Mucosa of descending colon (tissue), 3 donors: ENCODE data around the gene FAM20B. TPM values are rescaled to one million over a fixed set of nuclear protein-coding genes. Genes with fewer than 3 reads are reported as not detected.
A peak's percentile ranks its signal among the peaks of the same experiment; 100 is the strongest.

ENCODE experiments used
- ATAC-seq: fragments of 200-7000 bp; cut with Tn5 transposase; one replicate; pipeline ENCODE4 v1.9.1; 2020; ENCODE audit warnings: mild to moderate bottlenecking, moderate library complexity
- DNase-seq, 3 donors: peaks; one replicate each; pipeline ENCODE4 v3.0.0-alpha.2; 2020
- H3K36me3 ChIP-seq: fragments of 200-600 bp; one replicate; pipeline ENCODE4 v1.8.0; 2021; ENCODE audit warnings: low read depth, mild to moderate bottlenecking
- H3K4me1 ChIP-seq: fragments of 200-600 bp; one replicate; pipeline ENCODE4 v1.8.0; 2021; ENCODE audit warnings: low read depth, mild to moderate bottlenecking
- H3K4me3 ChIP-seq: fragments of 200-600 bp; one replicate; pipeline ENCODE4 v1.8.0; 2021; ENCODE audit warnings: mild to moderate bottlenecking
- H3K9me3 ChIP-seq: fragments of 200-600 bp; one replicate; pipeline ENCODE4 v1.8.0; 2021; ENCODE audit warnings: mild to moderate bottlenecking
- CTCF ChIP-seq: fragments of 200-600 bp; IDR thresholded peaks from one replicate; pipeline ENCODE4 v1.8.0; 2022; ENCODE audit warnings: antibody characterized with exemption, mild to moderate bottlenecking
- intact Hi-C, 2 donors: fragments of 100-400 bp; cut with DNase I in 1 of 2; cut with micrococcal nuclease in 1 of 2; formaldehyde crosslinking; loops; one replicate each; pipeline versions ENCODE4 v1.11.0 to v1.11.1; 2022; cut with DNase I, micrococcal nuclease
- total RNA-seq, 3 donors: library from RNA; stranded (reverse); fragmentation: NEBNext Ultra II Directional in 2 of 3; extraction: Animal tissue kit (Norgen Biotek cat#: 25700) in 2 of 3; gene quantifications; one replicate each; pipeline versions ENCODE4 v1.2.1 to v1.2.4, GENCODE V29; 2021 to 2023
- donor health status: DM: no; HTN: no; CAD: no; lungs with moderate emphysema.
- donor health status: DM: no; HTN: no; CAD: no.
- donor health status: DM: no; HTN: yes; CAD: no.

FAM20B gene
- total RNA-seq, 3 donors from 2014 or later: 28.6 to 86.8 (median 36.5) TPM

GRCh38 chr1:179003512-179004066 lies 22.1 kb upstream of the FAM20B start:
- H3K4me3 ChIP-seq: no peak overlapping the region
- DNase-seq: no peak
- H3K9me3 ChIP-seq: no peaks in the 10 kb centered on the region
- no peaks in the 10 kb centered on the region for H3K36me3 ChIP-seq
- no peaks in the 10 kb centered on the region for H3K4me1 ChIP-seq
- TF ChIP-seq CTCF: no peak
- peak; percentile 72 for ATAC-seq
- intact Hi-C loops: loop anchor here (5.0 to 10.0 kb wide), 4 partner anchors 189 to 469 kb away; no protein-coding TSS in a partner anchor

- no peak for ATAC-seq
- H3K36me3 ChIP-seq: no peaks in the 10 kb centered on the region
- TF ChIP-seq CTCF: no peak
- DNase-seq: no peak
- H3K9me3 ChIP-seq: no peaks in the 10 kb centered on the region
- no peak overlapping the region for H3K4me3 ChIP-seq
- H3K4me1 ChIP-seq: peaks cover 1% of the 10 kb centered on the region
- intact Hi-C loops: loop anchor here (10.0 kb wide), 3 partner anchors 192 to 472 kb away; no protein-coding TSS in a partner anchor
Observed at GRCh38 chr1:179007233-179007632, 18.5 kb upstream of the FAM20B start.

- Histone ChIP-seq H3K36me3 (no peaks in the 10 kb centered on the region), H3K9me3 (no peaks in the 10 kb centered on the region), H3K4me1 (peaks cover 5% of the 10 kb centered on the region), H3K4me3 (no peak overlapping the region)
- ATAC-seq (peak; percentile 59), DNase-seq (no peak)
- no peak for TF ChIP-seq CTCF
- intact Hi-C loops: no loop called here
Observed at GRCh38 chr1:179010671-179011070, 15.0 kb upstream of the FAM20B start.

GRCh38 chr1:179012038-179012437 lies 13.7 kb upstream of the FAM20B start:
- DNase-seq: no peak
- no peaks in the 10 kb centered on the region for H3K9me3 ChIP-seq
- H3K4me3 ChIP-seq: no peak overlapping the region
- H3K4me1 ChIP-seq: peaks cover 18% of the 10 kb centered on the region
- no peak for ATAC-seq
- intact Hi-C loops: no loop called here
- no peaks in the 10 kb centered on the region for H3K36me3 ChIP-seq
- TF ChIP-seq CTCF: no peak

GRCh38 chr1:179014123-179014522 lies 11.6 kb upstream of the FAM20B start:
- ATAC-seq (no peak), DNase-seq (no peak)
- TF ChIP-seq CTCF: no peak
- H3K4me3 ChIP-seq: no peak overlapping the region
- peaks cover 22% of the 10 kb centered on the region for H3K4me1 ChIP-seq
- intact Hi-C loops: no loop called here
- no peaks in the 10 kb centered on the region for H3K9me3 ChIP-seq
- no peaks in the 10 kb centered on the region for H3K36me3 ChIP-seq

- TF ChIP-seq CTCF: no peak
- intact Hi-C loops: no loop called here
- Histone ChIP-seq H3K4me3 (no peak overlapping the region), H3K4me1 (peaks cover 22% of the 10 kb centered on the region), H3K9me3 (no peaks in the 10 kb centered on the region), H3K36me3 (no peaks in the 10 kb centered on the region)
- ATAC-seq (no peak), DNase-seq (no peak)
Observed at GRCh38 chr1:179015396-179015795, 10.3 kb upstream of the FAM20B start.
